RCC 7860 (cell line): ENCODE data around the gene PCGF3.
"Not testable (repeated sequence)": the region's sequence is repeated elsewhere in the genome, so short reads cannot be mapped to it uniquely, and the experiment has no call there.

Experiments
- DNase-seq: peaks from one replicate; pipeline ENCODE4 v3.0.0-alpha.2; 2015; ENCODE audit warnings: low spot score
- FAIRE-seq: peaks from 2 replicates; lab custom pipeline; 2012; peaks lifted over from hg19 to GRCh38; lab: Jason Lieb, UNC

PCGF3 gene

GRCh38 chr4:700587-701264 is 4.9 kb upstream of the PCGF3 start:
- FAIRE-seq: no peak
- DNase-seq: no peak

GRCh38 chr4:702618-703048 is 3.0 kb upstream of the PCGF3 start:
- no peak for FAIRE-seq
- no peak for DNase-seq

GRCh38 chr4:703336-704197 is 2.1 kb upstream of the PCGF3 start:
- FAIRE-seq: no peak
- DNase-seq: no peak

GRCh38 chr4:704198-704891 is 1.3 kb upstream of the PCGF3 start:
- FAIRE-seq: no peak

GRCh38 chr4:704971-705277 is 708 bp upstream of the PCGF3 start:
- DNase-seq: no peak
- no peak for FAIRE-seq

More at GRCh38 chr4:704198-704891, 1.3 kb upstream of the PCGF3 start:
- no peak for DNase-seq

GRCh38 chr4:706083-706633 is 526 bp downstream of the PCGF3 start:
- not testable (repeated sequence) for FAIRE-seq, DNase-seq

- no peak for DNase-seq
- FAIRE-seq: no peak
Observed at GRCh38 chr4:706834-707598, 1.4 kb downstream of the PCGF3 start.

GRCh38 chr4:707929-708630 is 2.4 kb downstream of the PCGF3 start:
- DNase-seq (no peak), FAIRE-seq (no peak)

GRCh38 chr4:708631-708933 is 3.0 kb downstream of the PCGF3 start:
- FAIRE-seq (no peak), DNase-seq (no peak)

- FAIRE-seq (no peak), DNase-seq (no peak)
Observed at GRCh38 chr4:709348-709747, 3.7 kb downstream of the PCGF3 start.

- FAIRE-seq (no peak), DNase-seq (no peak)
Observed at GRCh38 chr4:710116-710515, 4.5 kb downstream of the PCGF3 start.

- FAIRE-seq (no peak), DNase-seq (no peak)
Observed at GRCh38 chr4:710916-711315, 5.3 kb downstream of the PCGF3 start.

- no peak for FAIRE-seq
- DNase-seq: no peak
Observed at GRCh38 chr4:712093-712492, 6.5 kb downstream of the PCGF3 start.

GRCh38 chr4:712916-713632 is 7.4 kb downstream of the PCGF3 start:
- no peak for DNase-seq
- FAIRE-seq: no peak

GRCh38 chr4:714087-714486 is 8.5 kb downstream of the PCGF3 start:
- DNase-seq (no peak), FAIRE-seq (no peak)

- FAIRE-seq (no peak), DNase-seq (no peak)
Observed at GRCh38 chr4:717601-718320, 12.1 kb downstream of the PCGF3 start.

GRCh38 chr4:718460-718859 is 12.8 kb downstream of the PCGF3 start:
- FAIRE-seq: no peak
- DNase-seq: no peak

GRCh38 chr4:720111-720860 is 14.7 kb downstream of the PCGF3 start:
- FAIRE-seq: no peak
- no peak for DNase-seq
